ENCODE data around the gene NPRL2. TPM values are rescaled to one million over a fixed set of nuclear protein-coding genes. Genes with fewer than 3 reads are reported as not detected.
A peak's percentile ranks its signal among the peaks of the same experiment; 100 is the strongest.

The NPRL2 gene
- total and polyA plus RNA-seq, 2 of the 13 experiments (the other 11 are each of a cell fraction or from before 2014, with no cell fraction given) = 30.6 to 51.4 TPM

- TF ChIP-seq TBP (CRISPR knock-in tag; IDR thresholded peaks at IDR 0.05) (no peak), ATM (IDR thresholded peaks at IDR 0.05; ENCODE audit: borderline replicate concordance) (no peak), ZNF24 (IDR thresholded peaks at IDR 0.05) (no peak), ZNF780A (CRISPR knock-in tag; IDR thresholded peaks at IDR 0.05) (no peak), HNF4A (CRISPR knock-in tag; IDR thresholded peaks at IDR 0.05) (no peak), ASH2L (IDR thresholded peaks at IDR 0.05; ENCODE audit: insufficient read length, low read depth, low read length) (no peak), SNAI1 (CRISPR knock-in tag; IDR thresholded peaks at IDR 0.05; ENCODE audit: borderline replicate concordance) (no peak), DNMT3B (CRISPR knock-in tag; conservative IDR thresholded peaks at IDR 0.05) (no peak), MXD4 (CRISPR knock-in tag; IDR thresholded peaks at IDR 0.05) (no peak), SP5 (CRISPR knock-in tag; IDR thresholded peaks at IDR 0.05; ENCODE audit: borderline replicate concordance, low read depth) (no peak; the same call in 1 of the 2 replicates), ATF5 (CRISPR knock-in tag; IDR thresholded peaks at IDR 0.05; ENCODE audit: low read depth) (no peak), NR1H2 (CRISPR knock-in tag; IDR thresholded peaks at IDR 0.05; ENCODE audit: borderline replicate concordance, low read depth) (no peak), ZNF766 (CRISPR knock-in tag; IDR thresholded peaks at IDR 0.05; ENCODE audit: borderline replicate concordance) (no peak), ZNF773 (CRISPR knock-in tag; IDR thresholded peaks at IDR 0.05; ENCODE audit: borderline replicate concordance) (no peak), ELF3 (CRISPR knock-in tag; IDR thresholded peaks at IDR 0.05) (0 out of 2 replicates have a peak, but pooled peaks have one; percentile 23), ZNF205 (CRISPR knock-in tag; IDR thresholded peaks at IDR 0.05) (0 out of 2 replicates have a peak, but pooled peaks have one; percentile 38), TAF15 (IDR thresholded peaks at IDR 0.05; ENCODE audit: low read depth, low read length, poor library complexity, severe bottlenecking) (no peak), ZKSCAN5 (CRISPR knock-in tag; IDR thresholded peaks at IDR 0.05) (no peak), SYNCRIP (IDR thresholded peaks at IDR 0.05; ENCODE audit: insufficient read depth, low read depth, low read length) (no peak), SMYD3 (CRISPR knock-in tag; IDR thresholded peaks at IDR 0.05) (no peak), POLR2A (IDR thresholded peaks at IDR 0.05; ENCODE audit: insufficient read depth in 1 of 2, low read depth in 2 of 2, low read length in 2 of 2) (no peak), ZNF883 (CRISPR knock-in tag; IDR thresholded peaks at IDR 0.05; ENCODE audit: not compliant biosample characterization) (no peak), DMAP1 (CRISPR knock-in tag; IDR thresholded peaks at IDR 0.05) (no peak), TOPORS (CRISPR knock-in tag; IDR thresholded peaks at IDR 0.05) (no peak), ZNF597 (CRISPR knock-in tag; IDR thresholded peaks at IDR 0.05) (no peak), ZFX (CRISPR knock-in tag; IDR thresholded peaks at IDR 0.05; ENCODE audit: low read depth) (no peak), ZNF354B (CRISPR knock-in tag; IDR thresholded peaks at IDR 0.05) (no peak), ZNF20 (CRISPR knock-in tag; IDR thresholded peaks at IDR 0.05) (no peak)
Measured at GRCh38 chr3:50322386-50323091, 28.0 kb downstream of the NPRL2 start, which contains the start of gene HYAL2 (continued).

Data from HepG2 (cell line).